ENCODE results near the gene ZNF836.

DNA sequence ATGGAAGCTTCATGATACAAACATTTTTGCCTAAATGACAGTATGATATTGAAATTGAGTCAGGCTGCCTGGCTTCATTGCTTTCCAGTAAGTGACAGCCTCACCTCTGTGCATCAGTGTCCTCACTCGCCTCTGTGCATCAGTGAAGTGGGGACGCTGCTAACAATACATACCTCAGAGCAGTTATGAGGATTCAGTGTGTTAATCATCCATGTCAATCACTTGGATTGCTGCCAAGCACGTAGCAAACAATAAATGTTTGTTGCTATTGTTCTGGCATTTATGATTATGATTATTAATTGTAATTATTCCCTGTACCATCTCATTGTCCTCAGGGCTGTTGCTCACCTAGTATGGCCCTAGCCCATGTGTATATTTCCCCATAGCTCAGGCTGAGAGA lies 27.3 kb upstream of the ZNF836 start:
- TF ChIP-seq CTCF (IDR thresholded peaks at IDR 0.05) (no peak), POLR2A (IDR thresholded peaks at IDR 0.05) (no peak)

Measured in transverse colon (tissue), 3 donors.